ENCODE measurements around the gene AGAP3. TPM values are rescaled to one million over a fixed set of nuclear protein-coding genes. Genes with fewer than 3 reads are reported as not detected.
A peak's percentile ranks its signal among the peaks of the same experiment; 100 is the strongest.

The AGAP3 gene
- total RNA-seq, 3 donors from 2014 or later, result 29.7 to 46.3 (median 35.1) TPM

- ATAC-seq, result no peak
- peaks cover 9% of the 10 kb centered on the region for H3K4me1 Mint-ChIP-seq (ENCODE audit: low read depth)
- H3K27me3 Mint-ChIP-seq (ENCODE audit: low read depth), result no peaks in the 10 kb centered on the region
- no peak for DNase-seq
- H3K9me3 Mint-ChIP-seq, result no peaks in the 10 kb centered on the region
- peaks cover 15% of the 10 kb centered on the region for H3K36me3 Mint-ChIP-seq (ENCODE audit: insufficient read depth)
- no peak overlapping the region for H3K4me3 Mint-ChIP-seq
These were observed 37.0 kb downstream of the AGAP3 start for GRCh38 chr7:151123158-151123821.

- peaks cover 11% of the 10 kb centered on the region for H3K36me3 Mint-ChIP-seq (ENCODE audit: insufficient read depth)
These were observed 37.7 kb downstream of the AGAP3 start for GRCh38 chr7:151123822-151124464.

GRCh38 chr7:151124481-151124880, 38.2 kb downstream of the AGAP3 start:
- no peak for ATAC-seq
- Mint-ChIP-seq H3K36me3 (ENCODE audit: insufficient read depth) (peaks cover 8% of the 10 kb centered on the region), H3K4me1 (ENCODE audit: low read depth) (peaks cover 5% of the 10 kb centered on the region), H3K9me3 (no peaks in the 10 kb centered on the region), H3K27me3 (ENCODE audit: low read depth) (no peaks in the 10 kb centered on the region), H3K4me3 (no peak overlapping the region)
- DNase-seq, result no peak

More at GRCh38 chr7:151123822-151124464, 37.7 kb downstream of the AGAP3 start:
- H3K27me3 Mint-ChIP-seq (ENCODE audit: low read depth), result no peaks in the 10 kb centered on the region
- H3K9me3 Mint-ChIP-seq, result no peaks in the 10 kb centered on the region
- ATAC-seq (peak; percentile 97 to 98), DNase-seq (peak; percentile 81)
- H3K4me3 Mint-ChIP-seq, result no peak overlapping the region
- H3K4me1 Mint-ChIP-seq (ENCODE audit: low read depth), result peaks cover 5% of the 10 kb centered on the region

- Mint-ChIP-seq H3K9me3 (no peaks in the 10 kb centered on the region), H3K36me3 (ENCODE audit: insufficient read depth) (peaks cover 8% of the 10 kb centered on the region), H3K4me3 (no peak overlapping the region), H3K4me1 (ENCODE audit: low read depth) (peaks cover 5% of the 10 kb centered on the region), H3K27me3 (ENCODE audit: low read depth) (no peaks in the 10 kb centered on the region)
- no peak for ATAC-seq
- no peak for DNase-seq
These were observed 38.7 kb downstream of the AGAP3 start for GRCh38 chr7:151124899-151125399.

- Mint-ChIP-seq H3K4me1 (ENCODE audit: low read depth) (peaks cover 5% of the 10 kb centered on the region), H3K4me3 (no peak overlapping the region)
- no peak for ATAC-seq
These were observed 39.2 kb downstream of the AGAP3 start for GRCh38 chr7:151125470-151125845.

GRCh38 chr7:151125846-151126481, 39.7 kb downstream of the AGAP3 start:
- no peak for DNase-seq
- no peaks in the 10 kb centered on the region for H3K27me3 Mint-ChIP-seq (ENCODE audit: low read depth)
- no peaks in the 10 kb centered on the region for H3K9me3 Mint-ChIP-seq
- H3K36me3 Mint-ChIP-seq (ENCODE audit: insufficient read depth), result peaks cover 2% of the 10 kb centered on the region
- H3K4me3 Mint-ChIP-seq, result no peak overlapping the region
- no peak for ATAC-seq
- H3K4me1 Mint-ChIP-seq (ENCODE audit: low read depth), result peaks cover 5% of the 10 kb centered on the region

More at GRCh38 chr7:151125470-151125845, 39.2 kb downstream of the AGAP3 start:
- peaks cover 6% of the 10 kb centered on the region for H3K36me3 Mint-ChIP-seq (ENCODE audit: insufficient read depth)
- no peaks in the 10 kb centered on the region for H3K27me3 Mint-ChIP-seq (ENCODE audit: low read depth)
- no peak for DNase-seq
- H3K9me3 Mint-ChIP-seq, result no peaks in the 10 kb centered on the region

GRCh38 chr7:151126491-151127137, 40.3 kb downstream of the AGAP3 start:
- DNase-seq (no peak), ATAC-seq (no peak)
- Mint-ChIP-seq H3K27me3 (ENCODE audit: low read depth) (no peaks in the 10 kb centered on the region), H3K36me3 (ENCODE audit: insufficient read depth) (peaks cover under 1% of the 10 kb centered on the region), H3K4me3 (no peak overlapping the region), H3K9me3 (no peaks in the 10 kb centered on the region), H3K4me1 (ENCODE audit: low read depth) (peaks cover 4% of the 10 kb centered on the region)

- H3K36me3 Mint-ChIP-seq (ENCODE audit: insufficient read depth), result peaks cover 3% of the 10 kb centered on the region
- no peaks in the 10 kb centered on the region for H3K27me3 Mint-ChIP-seq (ENCODE audit: low read depth)
- no peaks in the 10 kb centered on the region for H3K9me3 Mint-ChIP-seq
- H3K4me3 Mint-ChIP-seq, result no peak overlapping the region
- H3K4me1 Mint-ChIP-seq (ENCODE audit: low read depth), result peaks cover 4% of the 10 kb centered on the region
- DNase-seq (no peak), ATAC-seq (no peak)
These were observed 41.9 kb downstream of the AGAP3 start for GRCh38 chr7:151128144-151128543.

GRCh38 chr7:151128716-151129115, 42.4 kb downstream of the AGAP3 start:
- Mint-ChIP-seq H3K4me3 (no peak overlapping the region), H3K27me3 (ENCODE audit: low read depth) (no peaks in the 10 kb centered on the region), H3K36me3 (ENCODE audit: insufficient read depth) (peaks cover 3% of the 10 kb centered on the region), H3K9me3 (no peaks in the 10 kb centered on the region), H3K4me1 (ENCODE audit: low read depth) (peaks cover 4% of the 10 kb centered on the region)
- no peak for ATAC-seq
- no peak for DNase-seq

- Mint-ChIP-seq H3K27me3 (ENCODE audit: low read depth) (no peaks in the 10 kb centered on the region), H3K9me3 (no peaks in the 10 kb centered on the region), H3K36me3 (ENCODE audit: insufficient read depth) (peaks cover 3% of the 10 kb centered on the region), H3K4me1 (ENCODE audit: low read depth) (no peaks in the 10 kb centered on the region), H3K4me3 (no peak overlapping the region)
- ATAC-seq (no peak), DNase-seq (no peak)
These were observed 43.1 kb downstream of the AGAP3 start for GRCh38 chr7:151129117-151129959.

- Mint-ChIP-seq H3K36me3 (ENCODE audit: insufficient read depth) (peaks cover 3% of the 10 kb centered on the region), H3K4me3 (no peak overlapping the region), H3K4me1 (ENCODE audit: low read depth) (no peaks in the 10 kb centered on the region), H3K27me3 (ENCODE audit: low read depth) (no peaks in the 10 kb centered on the region), H3K9me3 (no peaks in the 10 kb centered on the region)
- DNase-seq (no peak), ATAC-seq (no peak)
These were observed 43.8 kb downstream of the AGAP3 start for GRCh38 chr7:151129960-151130591.

GRCh38 chr7:151130741-151131157, 44.5 kb downstream of the AGAP3 start:
- DNase-seq (no peak), ATAC-seq (no peak)
- Mint-ChIP-seq H3K4me3 (no peak overlapping the region), H3K27me3 (ENCODE audit: low read depth) (no peaks in the 10 kb centered on the region), H3K4me1 (ENCODE audit: low read depth) (no peaks in the 10 kb centered on the region), H3K9me3 (no peaks in the 10 kb centered on the region), H3K36me3 (ENCODE audit: insufficient read depth) (peaks cover 6% of the 10 kb centered on the region)

- Mint-ChIP-seq H3K4me3 (no peak overlapping the region), H3K27me3 (ENCODE audit: low read depth) (no peaks in the 10 kb centered on the region), H3K9me3 (no peaks in the 10 kb centered on the region), H3K4me1 (ENCODE audit: low read depth) (no peaks in the 10 kb centered on the region), H3K36me3 (ENCODE audit: insufficient read depth) (peaks cover 7% of the 10 kb centered on the region)
- no peak for ATAC-seq
- DNase-seq, result no peak
These were observed 44.9 kb downstream of the AGAP3 start for GRCh38 chr7:151131224-151131591.
